Measurements from ENCODE around the gene CREB3L1.

- TF ChIP-seq CTCF (IDR thresholded peaks at IDR 0.05; ENCODE audit: extremely low read depth in 1 of 2, insufficient read depth in 1 of 2, low read depth in 1 of 2, low read length in 2 of 2): no peak
- no peak for TF ChIP-seq POLR2AphosphoS5 (IDR thresholded peaks at IDR 0.05; ENCODE audit: insufficient read depth, low read depth, low read length)
Observed at GRCh38 chr11:46336563-46337180, 59.2 kb downstream of the CREB3L1 start.

All from endothelial cell of umbilical vein (primary cell).